Muscle of arm (tissue), 14 donors: Measurements from ENCODE around the gene PER2. TPM values are rescaled to one million over a fixed set of nuclear protein-coding genes. Genes with fewer than 3 reads are reported as not detected.
"Not testable (repeated sequence)": the region's sequence is repeated elsewhere in the genome, so short reads cannot be mapped to it uniquely, and the experiment has no call there.

ENCODE experiments used
- DNase-seq: peaks from one replicate; pipeline ENCODE4 v3.0.0-alpha.2; 2013
- long read RNA-seq, 11 donors: transcript quantifications; one replicate each; lab custom pipeline, GENCODE V29; 2026
- polyA plus RNA-seq, 12 donors: library from polyadenylated mRNA; unstranded; fragments of 120-200 nt; gene quantifications; one replicate each; pipeline ENCODE4 v1.2.1, GENCODE V29; 2013; ENCODE audit not compliant: insufficient read length in 12 of 12

Gene PER2
- polyA plus RNA-seq = 1 to 10 TPM in 11 of 12 donors, not detected in 1; 3.6 to 7.9 (median 4.6) TPM
- long read RNA-seq, donor 1, partial matches to known transcripts = 10 of 10 reads
- long read RNA-seq, donor 1, other reads (novel, unspliced or antisense) = 0 of 10 reads
- long read RNA-seq, donor 2 = 0 reads
- long read RNA-seq, donor 3 = 0 reads
- long read RNA-seq, donor 4 = 0 reads
- long read RNA-seq, donor 5 = 0 reads
- long read RNA-seq, donor 6 = 0 reads
- long read RNA-seq, donor 7 = 0 reads
- long read RNA-seq, donor 8 = 0 reads
- long read RNA-seq, donor 9 = 0 reads
- long read RNA-seq, donor 10 = 0 reads
- long read RNA-seq, donor 11 = 0 reads

- peak; percentile 67 for DNase-seq
Measured at GRCh38 chr2:238287737-238288649, at the start of gene PER2. Gene PER2, minus strand, starts transcription at chr2:238288610. Its CDS starts 10,674 bp downstream, at chr2:238277936.

DNA sequence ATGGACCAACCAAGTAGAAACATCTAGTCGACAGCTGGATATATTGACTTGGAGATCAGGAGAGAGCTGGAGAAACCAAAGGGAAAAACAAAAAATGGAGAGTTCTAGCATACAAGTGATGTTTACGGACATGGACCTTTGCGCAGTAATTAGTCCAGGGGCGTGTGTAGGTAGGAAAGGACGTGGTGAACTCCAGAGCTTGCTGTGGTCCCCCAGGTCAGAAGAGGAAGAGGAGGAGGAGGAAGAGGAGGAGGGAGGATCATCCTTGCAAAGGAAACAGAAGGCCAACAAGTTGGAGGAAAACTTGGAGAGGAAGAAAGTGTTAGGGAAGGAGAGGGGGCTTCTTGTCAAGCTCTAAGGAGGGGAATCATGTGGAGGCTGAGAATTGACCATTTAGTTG, 49.4 kb upstream of the PER2 start:
- no peak for DNase-seq

- DNase-seq = no peak
Measured at GRCh38 chr2:238336793-238337444, 48.5 kb upstream of the PER2 start.

DNA sequence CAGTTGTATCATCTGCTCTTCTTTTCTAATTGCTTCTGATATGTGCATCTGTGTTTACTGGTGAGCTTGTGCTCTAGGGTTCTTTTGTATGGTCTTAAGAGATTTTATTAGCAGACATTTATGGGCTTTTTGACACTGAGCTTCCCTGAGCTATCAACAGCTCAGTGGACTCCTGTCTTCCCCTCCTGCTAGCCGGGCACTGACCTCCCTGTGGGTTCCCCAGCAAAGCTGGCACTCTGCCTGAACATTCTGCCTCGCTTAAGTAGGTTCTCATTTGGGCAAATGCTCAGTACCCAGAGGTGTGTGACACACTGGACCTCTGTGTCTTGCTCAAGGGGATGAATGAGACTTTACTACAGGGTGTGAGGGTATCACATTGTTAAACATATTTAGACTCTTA, 47.7 kb upstream of the PER2 start:
- no peak for DNase-seq

GRCh38 chr2:238335591-238335990, 47.2 kb upstream of the PER2 start:
- DNase-seq = not testable (repeated sequence)

- DNase-seq = no peak
Measured at GRCh38 chr2:238334885-238335284, 46.5 kb upstream of the PER2 start.

DNA sequence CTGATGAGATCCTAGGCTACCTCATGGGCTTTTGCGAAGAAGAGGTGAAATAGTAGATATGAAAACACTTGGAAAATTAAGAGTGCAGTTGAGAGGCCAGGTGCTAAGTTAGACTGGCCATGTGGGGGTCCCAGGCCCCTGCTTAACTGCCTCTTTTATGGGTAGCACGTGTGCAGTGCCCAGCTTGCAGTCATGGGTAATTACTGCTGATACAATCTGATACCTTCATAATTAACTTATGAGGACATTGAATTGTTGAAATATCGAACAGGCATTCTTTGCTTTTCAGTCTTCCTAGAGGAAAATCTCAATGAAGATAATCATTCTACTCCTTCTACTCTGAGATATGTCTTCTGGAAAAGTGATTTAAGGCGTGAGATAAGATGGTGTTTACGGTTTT, 43.5 kb upstream of the PER2 start:
- DNase-seq = no peak

DNA sequence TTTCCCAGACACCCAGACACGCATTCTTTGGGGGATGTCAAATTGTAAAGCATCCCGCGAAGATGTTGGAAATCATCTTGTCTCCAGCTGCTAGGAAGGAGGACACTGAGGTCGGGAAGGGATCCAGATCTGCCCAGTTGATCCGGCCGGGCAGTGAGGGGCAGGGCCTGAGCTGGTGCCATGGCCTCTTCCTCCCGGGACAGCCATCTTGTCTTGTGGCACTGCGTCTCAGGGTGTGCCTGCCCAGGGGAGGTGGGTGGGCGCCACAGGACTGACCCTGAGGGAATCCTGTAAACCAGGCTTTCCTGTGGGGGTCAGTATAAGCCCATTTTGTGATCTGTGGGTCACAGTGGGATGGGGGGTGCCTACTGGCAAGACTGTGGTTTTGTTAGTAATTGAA, 42.0 kb upstream of the PER2 start:
- no peak for DNase-seq

- no peak for DNase-seq
Measured at GRCh38 chr2:238327751-238328150, 39.3 kb upstream of the PER2 start.

DNA sequence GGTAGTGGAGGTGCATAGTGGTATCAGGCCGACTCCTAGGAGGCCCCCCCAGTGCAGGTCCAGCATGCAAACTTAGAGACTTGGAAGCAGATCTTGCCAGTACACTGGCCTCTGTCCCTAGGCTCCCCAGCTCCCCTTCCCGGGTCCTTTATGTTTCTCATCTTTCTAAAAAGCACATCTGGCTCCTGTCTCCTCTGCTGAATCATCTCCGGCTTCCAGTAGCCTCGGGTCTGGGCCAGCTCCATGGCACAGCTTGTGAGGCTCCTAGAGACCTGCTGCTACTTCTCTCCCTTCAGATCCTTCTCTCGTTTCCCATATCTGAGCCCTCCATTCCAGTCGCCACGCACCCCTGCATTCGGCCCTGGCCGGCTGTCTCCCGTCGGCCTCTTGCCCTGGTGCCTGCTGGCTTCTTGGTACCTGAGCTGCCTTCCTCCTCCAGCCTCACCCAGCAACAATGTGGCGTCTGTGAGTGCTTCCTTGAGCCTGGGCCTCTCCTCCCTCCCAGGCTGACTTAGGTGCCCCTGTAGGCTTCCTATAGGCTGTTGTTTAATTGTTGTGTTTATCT, 38.5 kb upstream of the PER2 start:
- DNase-seq = no peak

- DNase-seq = no peak
Measured at GRCh38 chr2:238325694-238326093, 37.3 kb upstream of the PER2 start.

DNA sequence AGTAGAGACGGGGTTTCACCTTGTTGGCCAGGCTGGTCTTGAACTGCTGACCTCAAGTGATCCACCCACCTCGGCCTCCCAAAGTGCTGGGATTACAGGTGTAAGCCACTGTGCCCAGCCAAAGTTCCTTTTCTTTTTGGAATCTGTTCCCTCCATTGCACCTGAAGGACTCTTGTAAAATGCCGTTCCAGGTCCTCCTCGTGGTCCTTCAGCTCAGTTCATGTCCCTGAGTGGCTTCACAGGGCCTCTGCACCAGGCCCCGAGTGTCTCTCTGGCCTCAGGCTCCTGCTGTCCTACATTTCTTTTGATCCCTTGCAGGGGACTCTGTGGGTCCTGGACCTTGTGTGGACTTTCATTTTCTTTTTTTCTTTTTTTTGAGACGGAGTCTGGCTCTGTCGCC, 35.8 kb upstream of the PER2 start:
- not testable (repeated sequence) for DNase-seq

DNA sequence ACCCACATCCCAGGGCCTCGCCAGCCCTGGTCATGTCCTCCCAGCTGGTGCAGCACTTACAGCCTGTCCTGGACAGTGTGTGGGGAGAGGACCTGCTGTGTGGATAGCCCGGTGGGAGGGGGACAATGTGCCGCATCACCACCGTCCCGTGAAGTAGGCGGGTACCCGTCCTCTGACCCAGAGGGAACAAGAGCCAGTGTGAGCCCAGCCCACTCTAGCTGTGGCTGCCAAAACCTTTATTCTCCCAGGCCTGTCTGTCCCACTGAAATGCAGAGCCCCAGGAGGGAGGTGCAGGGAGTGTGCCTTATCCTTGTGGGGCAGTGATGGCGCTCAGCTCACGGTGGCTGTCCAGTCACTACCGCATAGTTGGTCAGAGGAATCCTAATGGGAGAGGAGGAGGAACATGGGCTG, 33.6 kb upstream of the PER2 start:
- no peak for DNase-seq

DNA sequence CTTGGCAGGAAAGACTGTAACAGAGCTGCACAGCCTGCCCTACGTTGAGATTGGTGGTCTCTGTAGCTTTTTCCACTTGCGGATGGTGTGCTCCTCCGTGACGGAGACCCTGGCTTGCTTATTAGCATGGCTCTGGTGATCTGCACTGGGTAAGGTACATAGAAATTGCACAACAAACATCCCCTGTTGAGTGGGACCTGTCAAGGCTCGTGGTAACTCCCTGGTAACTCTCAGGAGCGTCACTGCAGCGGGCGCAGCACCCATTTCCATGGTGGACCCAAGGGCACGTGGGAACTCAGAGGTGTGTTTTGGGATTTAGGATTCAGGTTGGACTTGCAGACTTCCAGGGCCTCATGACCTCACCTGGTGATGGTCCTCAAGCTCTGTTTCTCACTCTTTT, 33.1 kb upstream of the PER2 start:
- no peak for DNase-seq

- no peak for DNase-seq
Measured at GRCh38 chr2:238320648-238321281, 32.4 kb upstream of the PER2 start.

- DNase-seq = peak; percentile 91
Measured at GRCh38 chr2:238320246-238320647, 31.8 kb upstream of the PER2 start, which contains the start of gene TRAF3IP1. Gene TRAF3IP1, plus strand, starts transcription at chr2:238320518. Its CDS starts 145 bp downstream, at chr2:238320663.

- DNase-seq = no peak
Measured at GRCh38 chr2:238315031-238315595, 26.7 kb upstream of the PER2 start.

GRCh38 chr2:238314576-238314975, 26.2 kb upstream of the PER2 start:
- no peak for DNase-seq

DNA sequence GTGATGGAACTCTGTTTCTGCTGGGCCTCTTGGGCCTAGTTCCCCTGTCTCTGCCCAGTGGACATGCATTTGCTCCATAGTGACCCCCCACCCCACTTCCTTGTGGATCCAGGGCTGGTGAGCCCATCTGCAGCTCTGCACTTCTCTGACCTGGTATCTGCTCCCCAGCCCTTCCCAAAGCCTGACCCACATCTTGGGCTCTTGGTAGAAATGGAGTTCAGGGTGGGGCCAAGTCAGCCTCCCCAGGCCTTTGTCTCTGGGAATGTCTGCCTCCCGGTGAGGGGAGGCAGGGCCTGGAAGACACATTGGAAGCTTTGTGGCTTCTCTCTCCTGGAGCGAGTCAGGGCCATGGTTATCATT, 25.6 kb upstream of the PER2 start:
- DNase-seq = no peak

DNA sequence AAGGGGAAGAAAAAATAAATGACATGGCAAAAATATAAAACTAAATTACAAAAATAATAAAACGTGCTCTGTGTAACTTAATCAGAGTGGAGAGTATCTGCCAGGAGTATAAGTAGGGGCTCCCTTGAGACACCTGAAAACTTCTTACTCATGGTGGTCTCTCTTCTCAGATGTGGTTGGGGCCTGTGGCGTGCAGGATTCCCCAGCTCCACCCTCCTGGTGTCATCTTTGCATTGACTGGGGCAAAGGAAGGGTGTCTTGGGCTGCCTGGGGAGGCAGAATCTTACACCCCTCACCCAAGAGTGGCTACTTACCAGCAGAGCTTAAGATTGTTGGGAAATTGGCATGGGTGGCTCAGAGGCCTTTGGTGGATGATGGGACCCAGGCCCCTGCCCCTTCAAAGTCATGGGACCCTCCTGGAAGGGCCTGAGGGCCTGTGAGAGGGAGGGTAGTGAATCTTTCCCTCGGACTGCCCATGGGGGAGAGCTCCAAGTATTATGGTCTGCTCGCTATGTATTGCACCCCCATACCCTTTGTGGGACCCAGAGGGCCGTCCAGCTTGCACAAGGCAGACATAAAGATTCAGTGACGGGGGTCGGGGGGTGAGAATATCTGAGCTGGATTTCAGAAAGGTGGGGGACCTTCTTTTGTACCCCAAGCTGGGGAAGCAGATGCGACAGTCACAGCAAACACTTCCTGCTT, 25.0 kb upstream of the PER2 start:
- DNase-seq = no peak

DNA sequence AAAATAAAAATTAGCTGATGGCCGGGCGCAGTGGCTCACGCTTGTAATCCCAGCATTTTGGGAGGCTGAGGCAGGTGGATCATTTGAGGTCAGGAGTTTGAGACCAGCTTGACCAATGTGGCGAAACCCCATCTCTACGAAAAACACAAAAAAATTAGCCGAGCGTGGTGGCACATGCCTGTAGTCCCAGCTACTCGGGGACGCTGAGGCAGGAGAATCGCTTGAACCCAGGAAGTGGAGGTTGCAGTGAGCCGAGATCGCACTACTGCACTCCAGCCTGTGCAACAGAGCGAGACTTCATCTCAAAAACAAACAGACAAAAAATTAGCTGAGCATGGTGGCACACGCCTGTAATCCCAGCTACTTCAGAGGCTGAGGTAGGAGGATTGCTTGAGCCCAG, 22.3 kb upstream of the PER2 start:
- not testable (repeated sequence) for DNase-seq
